Gastrocnemius medialis (tissue), 4 donors: ENCODE data around the gene THAP9.

Experiments
- POLR2A ChIP-seq, 2 donors: fragments of 450-650 bp; IDR thresholded peaks; one replicate each; pipeline ENCODE4 v1.6.1; 2017; ENCODE audit warnings: antibody characterized with exemption in 2 of 2, mild to moderate bottlenecking in 2 of 2, moderate library complexity in 2 of 2
- TF ChIP-seq, protein P1 (sequence below), 5 experiments: fragments of 450-650 bp in 3 of 5; fragments of 200-600 bp in 2 of 5; sonication (generic) in 2 of 5; IDR thresholded peaks in 4 of 5; conservative IDR thresholded peaks in 1 of 5; 1 replicate in 4 of 5; 2 replicates in 1 of 5; pipeline ENCODE4 v1.5.1; 2016 to 2019; ENCODE audit warnings: antibody characterized with exemption in 5 of 5, mild to moderate bottlenecking in 3 of 5, moderate library complexity in 3 of 5

DNA sequence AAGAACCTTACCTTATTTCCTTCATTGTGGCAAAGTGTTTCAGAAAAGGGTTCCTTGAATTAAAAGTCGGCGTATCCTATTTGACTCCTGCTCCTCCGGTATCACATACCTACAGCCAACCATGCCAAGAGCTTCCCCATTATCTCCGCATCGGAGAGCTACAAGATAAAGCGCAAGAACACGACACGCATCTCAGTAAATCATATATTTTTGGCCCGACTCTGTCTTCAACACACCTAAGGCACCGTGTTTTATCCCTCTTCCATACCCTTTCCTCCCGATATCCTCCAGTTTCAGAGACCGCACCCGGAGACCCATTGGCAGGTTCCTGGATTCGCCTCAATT, 497 bp upstream of the THAP9 start:
- TF ChIP-seq, protein P1, sequence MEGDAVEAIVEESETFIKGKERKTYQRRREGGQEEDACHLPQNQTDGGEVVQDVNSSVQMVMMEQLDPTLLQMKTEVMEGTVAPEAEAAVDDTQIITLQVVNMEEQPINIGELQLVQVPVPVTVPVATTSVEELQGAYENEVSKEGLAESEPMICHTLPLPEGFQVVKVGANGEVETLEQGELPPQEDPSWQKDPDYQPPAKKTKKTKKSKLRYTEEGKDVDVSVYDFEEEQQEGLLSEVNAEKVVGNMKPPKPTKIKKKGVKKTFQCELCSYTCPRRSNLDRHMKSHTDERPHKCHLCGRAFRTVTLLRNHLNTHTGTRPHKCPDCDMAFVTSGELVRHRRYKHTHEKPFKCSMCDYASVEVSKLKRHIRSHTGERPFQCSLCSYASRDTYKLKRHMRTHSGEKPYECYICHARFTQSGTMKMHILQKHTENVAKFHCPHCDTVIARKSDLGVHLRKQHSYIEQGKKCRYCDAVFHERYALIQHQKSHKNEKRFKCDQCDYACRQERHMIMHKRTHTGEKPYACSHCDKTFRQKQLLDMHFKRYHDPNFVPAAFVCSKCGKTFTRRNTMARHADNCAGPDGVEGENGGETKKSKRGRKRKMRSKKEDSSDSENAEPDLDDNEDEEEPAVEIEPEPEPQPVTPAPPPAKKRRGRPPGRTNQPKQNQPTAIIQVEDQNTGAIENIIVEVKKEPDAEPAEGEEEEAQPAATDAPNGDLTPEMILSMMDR (IDR thresholded peaks at IDR 0.05 in 4 of 5, conservative IDR thresholded peaks at IDR 0.05 in 1 of 5) = no peak
- no peak for TF ChIP-seq POLR2A (IDR thresholded peaks at IDR 0.05)
